GM21737 (cell line): Measurements from ENCODE around the gene BCL2L11.
"Not testable (repeated sequence)": the region's sequence is repeated elsewhere in the genome, so short reads cannot be mapped to it uniquely, and the experiment has no call there.

Experiments
- ATAC-seq: cut with Tn5 transposase; IDR thresholded peaks from one replicate; pipeline ENCODE4 v1.9.1; 2021; ENCODE audit warnings: mild to moderate bottlenecking, moderate library complexity; ENCODE audit not compliant: unreplicated experiment

BCL2L11 gene, protein sequence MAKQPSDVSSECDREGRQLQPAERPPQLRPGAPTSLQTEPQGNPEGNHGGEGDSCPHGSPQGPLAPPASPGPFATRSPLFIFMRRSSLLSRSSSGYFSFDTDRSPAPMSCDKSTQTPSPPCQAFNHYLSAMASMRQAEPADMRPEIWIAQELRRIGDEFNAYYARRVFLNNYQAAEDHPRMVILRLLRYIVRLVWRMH

DNA sequence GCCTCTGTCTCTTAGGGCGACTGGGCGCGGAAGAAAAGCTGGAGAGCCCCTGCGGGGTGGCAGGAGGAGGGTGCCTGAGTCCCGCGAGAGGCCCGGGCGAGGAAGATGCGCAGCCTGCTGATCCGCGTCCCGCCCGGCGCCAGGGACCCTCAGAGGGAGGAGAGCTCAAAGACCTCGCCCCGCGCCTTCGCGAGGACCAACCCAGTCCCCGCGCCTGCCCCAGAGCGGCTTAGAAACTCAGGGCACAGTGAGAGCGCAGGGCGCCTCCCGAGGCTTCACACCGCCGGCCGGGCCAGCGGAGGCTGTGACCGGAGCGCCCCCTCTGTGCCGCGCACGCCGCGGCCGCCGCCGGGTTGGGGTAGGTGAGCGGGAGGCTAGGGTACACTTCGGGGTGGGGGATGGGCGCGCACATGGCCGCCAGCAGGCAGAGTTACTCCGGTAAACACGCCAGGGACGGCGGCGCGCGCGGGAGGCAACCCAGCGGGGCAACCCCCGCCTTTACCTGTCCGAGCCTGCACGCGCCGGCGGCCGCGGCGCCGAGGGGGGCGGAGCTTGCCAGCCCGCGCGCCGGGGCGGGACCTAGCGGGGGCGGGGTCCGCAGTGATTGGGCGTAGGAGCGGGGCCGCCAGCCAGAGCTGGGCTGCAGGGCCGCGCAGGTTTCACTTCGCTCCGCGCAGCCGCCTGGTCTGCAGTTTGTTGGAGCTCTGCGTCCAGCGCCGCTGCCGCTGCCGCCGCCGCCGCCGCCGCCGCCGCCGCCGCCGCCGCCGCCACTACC is at the start of gene BCL2L11:
TSS of gene BCL2L11 (plus strand) at position 662 of the 775 bp plus-strand sequence. CDS start 2,832 bp downstream, outside the sequence.
- peak; percentile 54 for ATAC-seq

DNA sequence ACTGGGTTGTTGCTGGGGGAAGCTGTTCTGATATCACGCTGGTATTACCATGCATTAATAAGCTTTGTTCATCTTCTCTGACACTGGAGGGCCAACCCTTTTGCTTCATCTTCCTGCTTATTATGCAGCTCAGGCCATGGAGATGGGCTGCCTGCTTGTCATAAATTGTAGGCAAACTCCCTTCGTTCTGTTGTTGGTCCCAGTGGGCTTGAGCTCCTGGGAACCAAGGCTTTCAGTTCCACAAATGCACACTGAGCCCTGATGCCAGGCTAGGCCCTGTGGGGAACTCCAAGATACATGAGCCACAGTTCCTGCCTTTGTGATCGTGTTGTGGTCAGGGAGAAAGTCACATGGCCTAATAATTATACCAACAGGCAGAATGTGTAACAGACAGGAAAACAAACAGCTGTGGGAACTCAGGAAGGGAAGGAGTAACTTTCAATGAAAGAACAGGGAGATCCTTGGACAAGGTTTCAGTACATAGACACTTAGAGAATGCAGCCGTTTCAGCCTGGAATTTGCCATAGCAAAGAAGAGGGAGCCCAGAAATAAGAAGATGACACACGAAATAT is 49.0 kb upstream of the BCL2L11 start:
- ATAC-seq = no peak

DNA sequence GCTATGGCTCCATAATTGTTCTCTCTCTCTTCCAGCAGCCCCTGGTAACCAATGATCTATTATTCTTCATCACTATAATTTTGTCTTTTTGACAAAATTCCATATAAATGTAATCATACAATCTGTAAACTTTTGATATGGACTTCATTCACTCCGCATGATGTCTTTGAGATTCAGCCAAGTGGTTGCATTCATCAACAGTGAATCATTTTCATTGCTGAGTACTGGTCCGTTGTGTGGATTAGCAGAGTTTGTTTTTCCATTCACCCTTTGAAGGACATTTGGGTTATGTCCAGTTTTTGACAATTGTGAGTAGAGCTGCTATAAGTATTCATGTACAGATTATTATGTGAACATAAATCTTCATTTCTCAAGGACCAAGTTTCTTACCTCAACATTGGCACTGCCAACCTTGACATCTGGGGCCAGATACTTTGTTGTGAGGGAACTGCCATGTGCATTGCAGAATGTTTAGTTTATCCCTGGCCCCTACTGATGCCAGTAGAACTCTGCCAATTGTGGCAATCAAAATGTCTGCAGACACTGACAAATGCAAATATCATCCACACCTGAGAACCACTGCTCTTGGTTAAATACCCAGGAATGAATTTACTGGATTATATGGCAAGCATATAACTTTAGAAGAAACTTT is 48.4 kb upstream of the BCL2L11 start:
- no peak for ATAC-seq

DNA sequence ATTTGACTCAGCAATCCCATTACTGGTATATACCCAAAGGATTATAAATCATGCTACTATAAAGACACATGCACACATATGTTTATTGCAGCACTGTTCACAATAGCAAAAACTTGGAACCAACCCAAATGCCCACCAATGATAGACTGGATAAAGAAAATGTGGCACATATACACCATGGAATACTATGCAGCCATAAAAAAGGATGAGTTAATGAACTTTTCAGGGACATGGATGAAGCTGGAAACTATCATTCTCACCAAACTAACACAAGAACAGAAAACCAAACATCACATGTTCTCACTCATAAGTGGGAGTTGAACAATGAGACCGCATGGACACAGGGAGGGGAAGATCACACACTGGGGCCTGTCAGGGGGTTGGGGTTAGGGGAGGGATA is 38.1 kb upstream of the BCL2L11 start:
- not testable (repeated sequence) for ATAC-seq

DNA sequence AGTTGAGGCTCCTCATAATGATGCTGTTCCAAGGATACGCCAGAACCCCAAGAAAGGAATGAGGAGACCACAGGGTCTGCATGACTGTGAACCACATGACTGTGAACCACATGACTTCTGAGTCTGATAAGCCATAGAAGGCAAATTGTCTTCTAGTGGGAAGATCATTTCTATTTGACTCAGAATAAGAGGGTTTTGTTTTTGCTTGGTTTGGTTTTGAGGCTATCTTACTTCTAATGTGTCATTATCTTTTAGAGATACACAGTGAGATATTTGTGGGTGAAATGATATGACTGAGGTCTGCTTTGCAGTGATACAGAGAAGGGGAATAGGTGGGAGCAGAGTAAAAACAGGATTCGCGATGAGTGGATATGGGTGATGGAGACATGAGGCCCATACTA is 28.9 kb upstream of the BCL2L11 start:
- ATAC-seq = no peak

DNA sequence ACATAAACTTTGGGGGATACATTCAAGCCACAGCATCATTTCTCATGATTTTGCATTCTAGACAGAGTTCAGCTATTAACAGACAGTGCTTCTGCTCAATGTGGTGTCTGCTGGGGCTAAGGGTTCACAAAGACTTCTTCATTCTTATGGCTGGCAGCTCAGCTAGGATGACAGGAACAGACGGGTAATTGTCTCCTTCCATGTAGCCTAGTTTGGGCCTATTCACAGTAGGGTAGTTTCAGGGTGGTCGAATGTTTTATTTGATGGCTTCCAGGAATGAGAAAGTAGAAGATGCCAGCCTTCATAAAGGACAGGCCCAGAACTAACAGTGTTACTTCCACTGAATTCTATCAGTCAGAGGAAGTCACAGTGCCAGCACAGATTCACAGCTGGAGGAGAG is 26.0 kb upstream of the BCL2L11 start:
- ATAC-seq = no peak

DNA sequence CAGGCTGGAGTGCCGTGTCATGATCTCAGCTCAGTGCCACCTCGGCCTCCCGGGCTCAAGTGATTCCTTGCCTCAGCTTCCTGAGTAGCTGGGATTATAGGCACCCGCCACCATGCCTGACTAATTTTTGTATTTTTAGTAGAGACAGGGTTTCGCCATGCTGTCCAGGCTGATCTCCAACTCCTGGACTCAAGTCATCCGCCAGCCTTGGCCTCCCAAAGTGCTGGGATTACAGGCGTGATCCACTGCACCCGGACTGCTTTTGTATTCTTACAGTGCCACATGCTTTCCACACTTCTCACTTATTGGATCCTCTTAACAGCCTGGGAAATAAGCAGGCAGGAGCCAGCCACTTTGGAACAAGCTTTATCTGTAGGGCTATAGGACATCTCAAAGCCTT is 25.3 kb upstream of the BCL2L11 start:
- ATAC-seq = no peak

DNA sequence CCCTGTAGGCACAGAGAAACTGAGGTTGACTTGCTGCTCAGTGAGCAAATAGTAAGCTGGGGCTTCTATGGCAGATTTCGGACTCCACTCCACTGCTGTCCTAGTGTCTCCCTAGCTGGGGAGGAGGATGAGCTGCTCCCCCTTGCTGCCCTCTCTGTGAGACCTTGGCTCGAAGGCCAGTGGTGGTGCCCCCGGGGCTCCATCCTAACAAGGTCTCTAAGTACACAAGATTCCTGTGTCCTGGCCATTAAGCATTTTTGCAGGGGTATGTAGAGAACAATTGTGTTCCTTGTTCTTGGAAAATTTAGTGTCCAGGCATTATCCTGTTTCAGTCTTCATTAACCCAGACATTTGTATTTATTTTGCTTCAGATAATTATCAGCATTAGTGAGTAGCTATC is 21.3 kb upstream of the BCL2L11 start:
- ATAC-seq = no peak

DNA sequence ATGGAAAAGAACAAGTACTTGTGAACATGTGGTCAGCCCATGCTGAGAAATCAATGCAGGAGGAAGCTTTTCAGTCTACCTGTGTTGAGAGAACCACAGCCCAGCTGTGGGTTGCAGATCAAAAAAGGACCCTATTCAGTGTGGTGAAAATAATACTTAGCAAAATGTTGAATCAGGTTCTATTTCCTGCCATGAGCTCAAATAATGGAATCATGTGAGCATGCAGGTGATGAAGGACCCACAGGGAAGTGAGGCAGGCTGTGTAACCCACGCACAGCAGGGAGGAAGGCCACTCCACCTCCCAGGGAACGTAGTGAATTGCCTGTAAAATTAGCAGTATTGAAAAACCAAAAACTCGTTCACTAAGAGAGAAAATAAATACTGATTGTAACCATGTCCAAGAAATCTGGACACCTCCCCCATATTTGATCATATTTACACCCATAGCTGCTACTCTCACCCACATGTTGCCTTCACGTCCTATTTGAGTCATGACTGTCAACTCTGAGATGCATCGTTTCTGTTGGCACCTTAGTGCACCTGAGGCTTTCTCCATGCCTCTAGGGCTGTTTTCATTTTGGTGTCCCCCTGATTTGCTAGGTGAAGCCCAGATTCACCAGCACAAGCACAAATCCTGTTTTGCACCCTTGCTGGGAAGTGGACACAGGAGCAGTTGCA is 20.5 kb upstream of the BCL2L11 start:
- ATAC-seq = peak; percentile 39

DNA sequence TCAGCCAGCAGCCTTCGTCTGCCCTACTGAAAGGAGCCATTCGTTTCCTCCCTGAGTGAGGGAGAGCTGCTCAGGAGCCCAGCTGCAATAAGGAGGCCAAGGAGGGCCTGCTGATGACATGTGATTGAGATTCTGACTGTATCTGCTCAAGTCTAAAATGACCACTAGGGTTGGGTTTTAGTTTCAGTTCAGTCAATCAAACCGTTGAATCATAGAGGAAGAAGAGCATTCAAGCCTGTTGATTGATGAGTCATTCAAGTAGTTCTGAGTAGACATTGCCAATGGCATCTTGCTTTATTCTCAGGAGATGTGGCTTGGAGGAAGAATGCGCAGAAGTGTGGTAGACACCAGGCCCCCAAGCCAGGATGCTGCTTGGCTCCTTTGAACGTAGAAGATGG is 19.9 kb upstream of the BCL2L11 start:
- ATAC-seq = peak; percentile 68

DNA sequence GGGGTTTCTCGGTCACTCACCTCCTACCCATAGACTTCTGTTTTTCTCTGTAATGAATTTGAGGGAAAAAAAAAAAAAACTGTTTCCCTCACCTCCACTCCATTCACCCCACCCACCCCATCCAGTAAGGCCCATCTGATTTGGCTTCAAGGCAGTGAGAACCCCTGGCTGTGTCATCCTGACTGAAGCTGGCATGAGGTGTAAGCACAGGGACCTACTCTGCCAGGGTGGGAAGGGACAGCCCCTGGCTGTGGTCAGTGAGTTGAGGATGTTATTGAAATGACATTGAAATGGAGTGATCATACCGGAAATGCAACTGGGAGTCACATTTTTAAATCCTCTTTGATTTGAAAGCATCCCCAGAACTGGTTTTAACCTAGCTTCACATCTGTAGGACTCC is 19.1 kb upstream of the BCL2L11 start:
- no peak for ATAC-seq

DNA sequence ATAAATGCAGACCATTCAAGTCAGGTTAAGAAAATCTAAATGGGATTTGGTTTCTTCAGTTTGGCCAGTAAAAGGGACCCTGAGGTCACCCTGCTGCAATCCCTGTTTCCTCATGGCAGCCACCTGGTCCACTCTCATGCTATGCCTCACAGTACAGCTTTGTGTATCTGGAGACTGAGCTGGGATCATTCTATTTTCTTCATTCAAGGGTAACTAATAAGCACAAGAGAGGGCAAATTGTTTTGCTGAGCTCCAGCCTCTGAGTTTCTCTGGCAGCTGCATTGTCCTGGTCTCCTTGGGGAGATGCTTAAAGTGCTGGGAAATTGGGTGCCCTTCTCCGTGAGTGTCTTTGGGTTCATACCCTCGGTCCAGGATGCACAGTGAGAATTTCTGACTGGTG is 18.5 kb upstream of the BCL2L11 start:
- ATAC-seq = no peak

DNA sequence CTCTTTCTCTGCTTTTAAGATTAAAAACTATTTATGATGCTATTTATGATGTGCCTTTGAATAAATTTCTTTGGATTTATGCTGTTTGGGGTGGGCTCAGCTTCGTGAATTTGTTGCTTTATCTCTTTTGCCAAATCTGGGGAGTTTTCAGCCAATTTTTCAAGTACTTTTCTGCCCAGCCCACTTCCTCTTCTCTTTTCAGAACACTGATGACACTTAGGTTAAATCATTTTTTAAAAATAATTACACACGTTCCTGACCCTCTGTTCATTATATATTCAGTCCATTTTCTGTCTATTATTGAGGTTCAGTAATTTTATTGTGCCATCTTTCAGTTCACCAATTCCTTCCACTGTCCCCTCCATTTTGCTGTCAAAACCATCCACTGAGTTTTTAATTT is 14.8 kb upstream of the BCL2L11 start:
- ATAC-seq = no peak

DNA sequence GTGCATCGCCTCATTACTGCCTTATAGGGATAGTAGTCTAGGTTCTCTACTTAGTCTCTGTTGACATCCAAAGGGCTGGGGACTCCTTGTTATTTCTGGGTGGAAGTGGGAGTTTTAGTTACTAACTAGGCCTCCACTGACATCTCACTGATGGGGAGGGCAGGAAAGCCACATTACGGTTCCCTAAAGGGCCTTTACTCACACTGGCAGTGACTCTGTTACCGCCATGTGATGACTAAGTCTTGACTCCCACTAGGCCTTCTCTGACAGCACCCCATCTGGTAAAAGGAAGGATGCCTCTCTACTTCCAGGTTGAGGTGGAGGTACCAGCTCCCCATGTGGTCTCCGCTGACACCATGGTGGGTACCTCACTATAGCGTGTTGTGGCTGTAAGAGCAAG is 14.0 kb upstream of the BCL2L11 start:
- no peak for ATAC-seq

DNA sequence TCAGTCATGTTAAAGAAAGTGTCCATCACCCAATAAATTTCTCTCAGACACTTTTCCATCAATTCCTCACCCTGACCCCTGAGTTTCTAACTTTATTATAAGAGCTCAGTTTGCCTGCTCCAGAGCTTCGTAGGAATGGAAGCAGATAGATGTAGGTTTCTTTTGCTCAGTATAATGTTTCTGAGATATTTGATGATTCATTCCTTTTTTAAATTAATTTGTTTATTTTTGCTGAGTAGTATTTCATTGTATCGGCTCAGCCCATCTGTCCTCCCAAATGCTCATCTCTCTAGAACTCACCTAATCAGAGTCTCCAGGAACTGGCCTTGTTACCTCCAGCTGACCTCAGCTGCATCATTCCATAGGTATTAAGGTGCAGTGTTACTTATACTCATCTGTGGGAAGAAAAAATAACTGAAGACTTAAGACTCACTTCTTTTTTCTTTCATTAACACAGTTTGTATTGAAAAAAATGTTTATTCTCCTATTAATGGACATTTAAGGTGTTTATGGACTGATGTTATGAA is 11.9 kb upstream of the BCL2L11 start:
- ATAC-seq = no peak

DNA sequence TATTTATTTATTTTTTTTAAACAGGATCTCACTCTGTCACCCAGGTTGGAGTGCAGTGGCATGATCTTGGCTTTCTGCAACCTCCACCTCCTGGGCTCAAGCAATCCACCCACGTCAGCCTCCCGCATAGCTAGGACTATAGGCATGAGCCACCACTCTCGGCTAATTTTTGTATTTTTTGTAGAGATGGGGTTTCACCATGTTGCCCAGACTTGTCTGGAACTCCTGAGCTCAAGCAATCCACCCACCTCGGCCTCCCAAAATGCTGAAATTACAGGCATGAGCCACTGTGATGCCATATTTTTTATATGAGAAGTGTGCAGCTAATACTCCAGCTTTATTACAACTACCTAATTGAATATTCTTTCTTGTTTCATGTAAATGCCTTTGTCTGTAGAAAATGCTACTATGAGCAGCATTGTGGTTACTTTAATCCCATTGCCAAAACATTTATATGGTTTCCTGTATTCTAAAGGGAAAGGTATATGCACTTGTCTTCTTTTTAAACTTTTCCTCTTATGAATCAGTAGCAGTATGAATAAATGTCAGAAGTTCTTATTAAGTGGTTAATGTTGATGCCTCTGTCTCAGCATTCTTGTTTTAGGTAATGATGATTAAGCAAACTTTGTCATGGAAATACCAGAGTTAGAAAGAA is 9.5 kb upstream of the BCL2L11 start:
- no peak for ATAC-seq

DNA sequence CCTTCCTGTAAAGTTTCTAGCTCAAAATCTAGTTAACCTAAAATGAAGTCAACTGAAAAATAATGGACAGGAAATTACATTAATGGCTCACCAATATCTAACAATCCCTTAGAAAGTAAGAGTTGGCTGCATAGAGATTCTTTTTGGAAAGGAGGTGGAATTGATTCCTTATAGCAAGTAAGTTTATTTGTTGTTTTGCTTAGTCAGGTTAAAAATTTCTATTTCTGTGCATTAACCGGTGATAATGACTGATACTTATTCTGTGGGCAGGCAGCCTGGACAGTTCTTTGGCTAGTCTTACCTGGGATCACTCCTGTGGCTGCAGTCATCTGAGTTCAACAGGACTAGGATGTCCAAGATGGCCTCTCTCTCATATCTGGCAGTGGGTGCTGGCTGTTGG is 6.9 kb upstream of the BCL2L11 start:
- no peak for ATAC-seq

DNA sequence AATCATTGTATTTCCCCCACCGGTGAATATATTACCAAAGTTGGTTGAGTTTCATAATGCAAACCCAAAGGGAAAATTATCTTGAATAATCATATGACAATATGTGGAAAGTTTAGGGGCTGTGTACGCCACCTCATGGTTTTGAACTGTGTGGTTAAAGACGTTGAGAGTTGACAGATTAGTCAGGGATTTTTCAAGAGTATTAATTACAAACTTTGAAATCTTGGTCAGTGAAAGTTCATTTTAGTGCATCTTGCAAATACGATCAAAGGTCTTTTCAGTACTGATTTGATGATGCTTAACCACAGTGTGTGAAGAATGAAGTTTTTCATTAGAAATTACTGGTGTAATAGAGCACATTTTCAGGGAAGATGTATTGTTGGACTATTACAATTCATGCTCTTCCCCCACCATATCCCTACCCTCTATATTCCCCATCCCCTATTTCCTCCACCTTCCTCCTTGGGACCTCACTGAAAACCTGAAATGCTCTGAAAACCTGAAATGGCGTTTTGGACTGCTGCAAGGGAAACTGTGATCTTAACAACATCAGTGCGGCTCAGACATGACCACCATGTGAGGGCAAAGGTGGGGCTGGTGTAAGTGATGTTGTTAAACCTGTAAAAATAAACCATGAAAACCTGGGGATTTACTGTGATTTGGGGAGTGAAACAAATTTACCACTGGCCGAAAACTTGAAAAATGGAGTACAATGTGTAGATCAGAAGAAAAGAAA is 4.5 kb upstream of the BCL2L11 start:
- no peak for ATAC-seq

DNA sequence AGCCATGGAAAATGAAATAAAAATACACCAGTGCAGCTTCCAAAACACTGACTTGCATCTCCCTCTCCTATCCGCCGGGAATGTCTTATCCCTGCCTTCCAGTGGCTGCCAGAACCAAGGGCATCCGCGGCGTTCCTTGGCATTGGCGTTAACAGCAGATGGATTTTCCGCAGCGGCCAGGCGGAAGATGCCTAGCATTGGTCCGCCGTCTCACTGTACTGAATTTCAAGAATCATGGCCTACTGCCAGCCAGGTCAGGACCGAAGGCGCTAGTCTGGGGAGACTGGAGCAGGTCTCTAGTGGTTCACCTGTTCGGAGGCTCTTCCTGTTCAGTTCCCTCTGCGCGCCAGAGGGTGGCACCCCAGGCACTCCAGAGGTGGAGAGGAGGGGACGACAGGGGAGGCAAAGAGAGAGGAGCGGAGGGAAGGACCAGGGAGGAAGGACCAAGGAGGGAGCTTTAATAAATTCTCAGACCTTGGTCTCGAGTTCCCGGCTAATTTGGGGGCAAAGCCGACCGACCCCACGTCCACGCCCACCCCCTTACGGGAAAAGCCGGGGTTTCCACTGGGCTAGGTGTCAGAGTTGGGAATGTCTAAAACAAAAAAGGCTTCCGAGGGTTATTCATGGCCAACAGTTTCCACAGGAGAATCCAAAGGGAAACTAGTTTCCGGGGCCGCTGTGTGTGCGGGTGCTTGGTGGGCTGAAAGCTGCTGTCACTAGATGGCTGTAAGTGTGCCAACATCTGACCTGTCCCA is 3.7 kb upstream of the BCL2L11 start:
- ATAC-seq = no peak
